Heart left ventricle (tissue), 13 donors: ENCODE results near the gene ZNF33B.

Source experiments
- POLR2A ChIP-seq, 2 donors: fragments of 450-650 bp; IDR thresholded peaks; one replicate each; pipeline ENCODE4 v1.6.1; 2017; ENCODE audit warnings: antibody characterized with exemption in 2 of 2, mild to moderate bottlenecking in 2 of 2, moderate library complexity in 2 of 2
- TF ChIP-seq, protein P1 (sequence below), 12 donors: fragments of 200-600 bp; sonication (generic) in 4 of 12; IDR thresholded peaks; one replicate each; pipeline versions ENCODE4 v1.5.0 to v1.8.0; 2018 to 2022; ENCODE audit warnings: antibody characterized with exemption in 12 of 12, mild to moderate bottlenecking in 5 of 12
- donor health status: ischemic (EF 13 %, LVEDD 7.1; RV severe dilation, severe dysfunction).
- donor health status: DM: no; HTN: yes; CAD: no.
- donor health status: DM: no; HTN: no; CAD: no.
- donor health status: ischemic (EF 25% LVEDD 6.9; RV normal size, moderate dysfunction).
- donor health status: ischemic (EF 25% LVEDD 5.7; RV mildly dilated, moderate dysfunction).
- donor health status: ischemic (EF 35%, LVEDD 5.7; RV mildly dilated, moderate dysfunction).
- donor health status: nonischemic (EF 11% LVEDD 7.7; RV severe dilation, severe dysfunction).
- donor health status: DM: yes; HTN: yes; CAD: no.
- donor health status: PGD.
- donor health status: ischemic (EF 29% LVEDD 5.4; RV normal size, mild dysfunction).
- donor health status: nonischemic (EF 23%, LVEDD 6.1; RV moderate dilation, normal function).

DNA sequence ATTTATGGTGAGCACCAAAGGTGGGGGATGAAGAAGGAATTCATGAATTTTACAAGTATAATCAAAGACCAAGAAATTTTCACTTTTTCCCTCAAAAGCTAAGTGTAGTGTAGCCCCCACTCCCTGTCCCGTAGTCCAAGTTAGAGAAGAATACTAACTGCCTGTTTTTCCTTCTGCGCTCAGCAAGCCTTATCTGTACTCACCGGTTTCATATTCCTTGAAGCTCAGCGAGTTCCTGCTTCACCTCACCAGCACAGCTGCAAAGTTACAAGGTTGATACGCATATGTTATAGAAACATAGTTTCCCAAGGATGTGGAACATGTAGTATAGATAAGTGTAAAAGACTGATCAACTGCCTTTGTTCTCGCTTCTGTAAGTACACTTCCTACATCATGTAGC, 16.0 kb upstream of the ZNF33B start:
- TF ChIP-seq POLR2A (IDR thresholded peaks at IDR 0.05) = no peak
- TF ChIP-seq, protein P1, sequence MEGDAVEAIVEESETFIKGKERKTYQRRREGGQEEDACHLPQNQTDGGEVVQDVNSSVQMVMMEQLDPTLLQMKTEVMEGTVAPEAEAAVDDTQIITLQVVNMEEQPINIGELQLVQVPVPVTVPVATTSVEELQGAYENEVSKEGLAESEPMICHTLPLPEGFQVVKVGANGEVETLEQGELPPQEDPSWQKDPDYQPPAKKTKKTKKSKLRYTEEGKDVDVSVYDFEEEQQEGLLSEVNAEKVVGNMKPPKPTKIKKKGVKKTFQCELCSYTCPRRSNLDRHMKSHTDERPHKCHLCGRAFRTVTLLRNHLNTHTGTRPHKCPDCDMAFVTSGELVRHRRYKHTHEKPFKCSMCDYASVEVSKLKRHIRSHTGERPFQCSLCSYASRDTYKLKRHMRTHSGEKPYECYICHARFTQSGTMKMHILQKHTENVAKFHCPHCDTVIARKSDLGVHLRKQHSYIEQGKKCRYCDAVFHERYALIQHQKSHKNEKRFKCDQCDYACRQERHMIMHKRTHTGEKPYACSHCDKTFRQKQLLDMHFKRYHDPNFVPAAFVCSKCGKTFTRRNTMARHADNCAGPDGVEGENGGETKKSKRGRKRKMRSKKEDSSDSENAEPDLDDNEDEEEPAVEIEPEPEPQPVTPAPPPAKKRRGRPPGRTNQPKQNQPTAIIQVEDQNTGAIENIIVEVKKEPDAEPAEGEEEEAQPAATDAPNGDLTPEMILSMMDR (IDR thresholded peaks at IDR 0.05) = no peak
